ENCODE measurements around the gene CHERP. TPM values are rescaled to one million over a fixed set of nuclear protein-coding genes. Genes with fewer than 3 reads are reported as not detected.
A peak's percentile ranks its signal among the peaks of the same experiment; 100 is the strongest.

The CHERP gene
- total RNA-seq, 2 experiments from 2014 or later = 47.1 to 48.2 TPM

DNA sequence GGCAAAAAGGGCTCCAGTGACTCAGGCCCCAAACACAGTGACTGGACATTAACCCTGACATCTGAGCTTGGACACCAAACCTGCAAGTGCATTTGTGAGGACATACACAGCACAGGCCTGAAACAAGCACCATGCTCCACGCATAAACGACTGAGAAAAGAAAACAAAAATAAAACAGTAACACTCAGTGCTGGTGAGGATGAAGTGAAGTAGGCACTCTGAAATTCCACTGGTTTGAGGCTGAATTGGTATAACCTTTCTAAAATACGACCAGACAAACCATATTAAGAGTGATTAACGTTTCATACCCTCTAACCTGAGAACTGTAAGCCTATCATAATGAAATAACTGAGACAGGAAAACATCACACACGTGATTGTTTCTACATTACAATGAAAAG is 24.5 kb upstream of the CHERP start:
- Histone ChIP-seq H3K27ac (ENCODE audit: low read depth in 1 of 2, low read length in 2 of 2) (peak overlapping the region; percentile 83 to 84), H3K4me1 (ENCODE audit: insufficient read depth, low read length) (peaks cover 69% of the 10 kb centered on the region), H3K4me3 (ENCODE audit: low read length) (peak overlapping the region; percentile 15), H3K36me3 (ENCODE audit: insufficient read depth, low read length) (peaks cover 55% of the 10 kb centered on the region), H3K27me3 (ENCODE audit: control insufficient read depth in 1 of 2, insufficient read depth in 2 of 2, low read length in 2 of 2) (no peaks in the 10 kb centered on the region), H3K9me3 (ENCODE audit: control insufficient read depth in 1 of 2, insufficient read depth in 1 of 2, low read length in 2 of 2) (no peaks in the 10 kb centered on the region)
- Mint-ChIP-seq H3K9me3 (no peaks in the 10 kb centered on the region), H3K36me3 (ENCODE audit: low read depth) (peaks cover 63% of the 10 kb centered on the region), H3K27ac (peak overlapping the region; percentile 96), H3K4me1 (ENCODE audit: low read depth) (peaks cover 53% of the 10 kb centered on the region), H3K4me3 (peak overlapping the region; percentile 89), H3K27me3 (no peaks in the 10 kb centered on the region)
- DNase-seq = no peak
- TF ChIP-seq, protein P1, sequence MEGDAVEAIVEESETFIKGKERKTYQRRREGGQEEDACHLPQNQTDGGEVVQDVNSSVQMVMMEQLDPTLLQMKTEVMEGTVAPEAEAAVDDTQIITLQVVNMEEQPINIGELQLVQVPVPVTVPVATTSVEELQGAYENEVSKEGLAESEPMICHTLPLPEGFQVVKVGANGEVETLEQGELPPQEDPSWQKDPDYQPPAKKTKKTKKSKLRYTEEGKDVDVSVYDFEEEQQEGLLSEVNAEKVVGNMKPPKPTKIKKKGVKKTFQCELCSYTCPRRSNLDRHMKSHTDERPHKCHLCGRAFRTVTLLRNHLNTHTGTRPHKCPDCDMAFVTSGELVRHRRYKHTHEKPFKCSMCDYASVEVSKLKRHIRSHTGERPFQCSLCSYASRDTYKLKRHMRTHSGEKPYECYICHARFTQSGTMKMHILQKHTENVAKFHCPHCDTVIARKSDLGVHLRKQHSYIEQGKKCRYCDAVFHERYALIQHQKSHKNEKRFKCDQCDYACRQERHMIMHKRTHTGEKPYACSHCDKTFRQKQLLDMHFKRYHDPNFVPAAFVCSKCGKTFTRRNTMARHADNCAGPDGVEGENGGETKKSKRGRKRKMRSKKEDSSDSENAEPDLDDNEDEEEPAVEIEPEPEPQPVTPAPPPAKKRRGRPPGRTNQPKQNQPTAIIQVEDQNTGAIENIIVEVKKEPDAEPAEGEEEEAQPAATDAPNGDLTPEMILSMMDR (IDR thresholded peaks at IDR 0.05) = no peak
- CTCF ChIA-PET = interaction anchor here (1.0 to 1.5 kb wide), 2 partner anchors 17 to 21 kb away, joined by 3 to 5 read pairs; no protein-coding TSS in a partner anchor
- ATAC-seq (ENCODE audit: poor library complexity) = no peak
- intact Hi-C loops (cut with DNase I, micrococcal nuclease) = loop anchor here (1.0 to 2.0 kb wide), 4 partner anchors 16 to 62 kb away; partner anchors contain the start of genes CHERP (in 1 of the 2) and MED26 (in 1 of the 2)
- POLR2A ChIA-PET = interaction anchor here (1.2 to 1.8 kb wide), 14 partner anchors 16 to 382 kb away, joined by 3 to 24 read pairs (median 6); partner anchors contain the start of genes CHERP, FAM32A, KLF2 and MED26

DNA sequence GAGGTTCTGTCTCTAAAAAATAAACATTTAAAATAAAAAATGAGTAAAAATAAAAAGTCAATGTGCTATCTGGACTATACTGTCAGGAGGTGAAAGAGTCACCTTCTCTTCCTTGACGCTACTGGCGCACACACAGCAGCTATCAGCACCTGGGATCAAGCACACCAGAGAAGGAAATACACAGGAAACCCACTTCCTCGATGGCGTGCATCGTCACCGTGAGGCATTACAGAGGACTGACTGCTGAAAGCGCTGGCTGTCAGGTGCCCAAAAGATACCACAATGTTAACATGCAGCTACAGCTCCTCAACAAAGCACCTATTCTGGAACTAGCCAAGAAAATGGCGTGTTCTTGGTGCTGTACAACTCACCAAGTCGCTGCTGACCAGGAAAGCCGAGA is 23.9 kb upstream of the CHERP start:
- Mint-ChIP-seq H3K4me3 (peak overlapping the region; percentile 89), H3K9me3 (no peaks in the 10 kb centered on the region), H3K27me3 (no peaks in the 10 kb centered on the region), H3K27ac (peak overlapping the region; percentile 96), H3K4me1 (ENCODE audit: low read depth) (peaks cover 48% of the 10 kb centered on the region), H3K36me3 (ENCODE audit: low read depth) (peaks cover 65% of the 10 kb centered on the region)
- Histone ChIP-seq H3K4me3 (ENCODE audit: low read length) (peak overlapping the region; percentile 15), H3K36me3 (ENCODE audit: insufficient read depth, low read length) (peaks cover 60% of the 10 kb centered on the region), H3K27me3 (ENCODE audit: control insufficient read depth in 1 of 2, insufficient read depth in 2 of 2, low read length in 2 of 2) (no peaks in the 10 kb centered on the region), H3K4me1 (ENCODE audit: insufficient read depth, low read length) (peaks cover 64% of the 10 kb centered on the region), H3K9me3 (ENCODE audit: control insufficient read depth in 1 of 2, insufficient read depth in 1 of 2, low read length in 2 of 2) (no peaks in the 10 kb centered on the region), H3K27ac (ENCODE audit: low read depth in 1 of 2, low read length in 2 of 2) (peak overlapping the region; percentile 83 to 84)
- CTCF ChIA-PET = interaction anchor here (0.6 to 1.5 kb wide), 3 partner anchors 18 to 68 kb away, joined by 3 to 6 read pairs (median 5); no protein-coding TSS in a partner anchor
- intact Hi-C loops (cut with DNase I, micrococcal nuclease) = loop anchor here (1.0 to 2.0 kb wide), 4 partner anchors 17 to 62 kb away; partner anchors contain the start of genes CHERP (in 1 of the 2) and MED26 (in 1 of the 2)
- POLR2A ChIA-PET = interaction anchor here (0.6 to 1.8 kb wide), 14 partner anchors 15 to 381 kb away, joined by 3 to 24 read pairs (median 6); partner anchors contain the start of genes CHERP, FAM32A, KLF2 and MED26
- TF ChIP-seq, protein P1 (IDR thresholded peaks at IDR 0.05) = no peak
- DNase-seq = peak; percentile 72 to 96 (median 81)
- peak; percentile 98 for ATAC-seq (ENCODE audit: poor library complexity)

DNA sequence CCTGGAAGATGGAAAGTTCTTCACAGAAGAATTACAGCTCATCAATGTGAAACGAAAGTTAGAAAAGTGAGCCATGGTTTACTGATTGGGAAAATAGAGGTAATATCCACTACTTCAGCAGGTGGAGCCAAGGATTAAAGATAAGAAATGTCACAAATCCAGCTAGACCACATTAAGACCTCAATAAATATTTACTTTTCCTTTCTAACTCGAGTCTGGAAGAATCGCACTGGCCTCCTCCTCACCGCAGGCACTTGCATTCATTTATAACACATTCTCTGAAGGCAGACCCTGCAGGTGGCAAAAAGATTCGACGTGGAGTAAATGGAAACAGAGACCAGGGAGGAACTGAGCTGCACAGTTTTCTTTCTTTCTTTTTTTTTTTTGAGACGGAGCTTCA is 22.6 kb upstream of the CHERP start:
- Histone ChIP-seq H3K9me3 (ENCODE audit: control insufficient read depth in 1 of 2, insufficient read depth in 1 of 2, low read length in 2 of 2) (no peaks in the 10 kb centered on the region), H3K4me1 (ENCODE audit: insufficient read depth, low read length) (peaks cover 51% of the 10 kb centered on the region), H3K4me3 (ENCODE audit: low read length) (no peak overlapping the region), H3K27me3 (ENCODE audit: control insufficient read depth in 1 of 2, insufficient read depth in 2 of 2, low read length in 2 of 2) (no peaks in the 10 kb centered on the region), H3K36me3 (ENCODE audit: insufficient read depth, low read length) (peaks cover 67% of the 10 kb centered on the region), H3K27ac (ENCODE audit: low read depth in 1 of 2, low read length in 2 of 2) (no peak overlapping the region)
- no peak for ATAC-seq (ENCODE audit: poor library complexity)
- CTCF ChIA-PET = no interaction called here
- H3K36me3 Mint-ChIP-seq (ENCODE audit: low read depth) = peaks cover 67% of the 10 kb centered on the region
- POLR2A ChIA-PET = interaction anchor here (0.6 to 1.4 kb wide), 3 partner anchors 23 to 197 kb away, joined by 4 to 5 read pairs (median 4); partner anchors contain the start of genes C19orf44 and CALR3
- TF ChIP-seq, protein P1 (IDR thresholded peaks at IDR 0.05) = no peak
- no peak overlapping the region for H3K4me3 Mint-ChIP-seq
- no peaks in the 10 kb centered on the region for H3K9me3 Mint-ChIP-seq
- peaks cover 36% of the 10 kb centered on the region for H3K4me1 Mint-ChIP-seq (ENCODE audit: low read depth)
- intact Hi-C loops (cut with DNase I, micrococcal nuclease) = no loop called here
- H3K27me3 Mint-ChIP-seq = no peaks in the 10 kb centered on the region
- DNase-seq = no peak
- peak overlapping the region; percentile 84 for H3K27ac Mint-ChIP-seq

Measured in CD4-positive, alpha-beta T cell (primary cell).